ENCODE data around the gene MDH2. TPM values are rescaled to one million over a fixed set of nuclear protein-coding genes. Genes with fewer than 3 reads are reported as not detected.
"Not testable (repeated sequence)": the region's sequence is repeated elsewhere in the genome, so short reads cannot be mapped to it uniquely, and the experiment has no call there.

Gene MDH2
- total RNA-seq, 2 donors from 2014 or later: 178 to 266 TPM

GRCh38 chr7:76091506-76091905 is 43.6 kb downstream of the MDH2 start:
- H3K9me3 Mint-ChIP-seq: no peaks in the 10 kb centered on the region
- ATAC-seq: no peak
- H3K4me1 Mint-ChIP-seq (ENCODE audit: low read depth in 2 of 2): peaks cover 0 to 9% of the 10 kb centered on the region in 2 donors
- no peak for DNase-seq (ENCODE audit: low spot score)
- H3K27me3 Mint-ChIP-seq: peaks cover 0 to 5% of the 10 kb centered on the region in 2 donors
- H3K36me3 Mint-ChIP-seq: no peaks in the 10 kb centered on the region
- no peak overlapping the region for H3K4me3 Mint-ChIP-seq
- no peak overlapping the region for H3K27ac Mint-ChIP-seq

GRCh38 chr7:76093531-76093930 is 45.6 kb downstream of the MDH2 start:
- H3K27ac Mint-ChIP-seq; H3K27me3 Mint-ChIP-seq; ATAC-seq; H3K4me3 Mint-ChIP-seq; H3K36me3 Mint-ChIP-seq; DNase-seq (ENCODE audit: low spot score); H3K9me3 Mint-ChIP-seq; H3K4me1 Mint-ChIP-seq (ENCODE audit: low read depth in 2 of 2): not testable (repeated sequence)

- not testable (repeated sequence) for H3K4me1 Mint-ChIP-seq (ENCODE audit: low read depth in 2 of 2); H3K36me3 Mint-ChIP-seq; H3K4me3 Mint-ChIP-seq; H3K27me3 Mint-ChIP-seq; H3K9me3 Mint-ChIP-seq; DNase-seq (ENCODE audit: low spot score); H3K27ac Mint-ChIP-seq; ATAC-seq
Measured at GRCh38 chr7:76094326-76094725, 46.4 kb downstream of the MDH2 start.

DNA sequence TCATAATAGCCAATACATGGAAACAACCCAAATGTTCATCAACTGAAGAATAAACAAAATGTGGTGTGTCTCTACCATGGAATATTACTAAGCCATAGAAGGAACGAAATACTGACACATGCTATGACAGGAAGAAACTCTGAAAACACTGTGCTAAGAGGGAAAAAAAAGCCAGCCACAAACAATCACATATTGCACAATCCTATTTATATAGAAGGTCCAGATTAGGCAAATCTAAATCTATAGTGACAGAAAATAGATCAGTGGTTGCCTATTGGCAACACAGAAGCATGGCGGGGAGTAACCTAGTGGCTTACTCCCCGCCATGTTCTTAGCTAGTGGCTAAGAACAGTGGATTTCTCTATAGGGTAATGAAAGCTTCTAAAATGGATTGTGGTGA is 48.0 kb downstream of the MDH2 start:
- Mint-ChIP-seq H3K4me1 (ENCODE audit: low read depth in 2 of 2) (peaks cover 0 to 9% of the 10 kb centered on the region in 2 donors), H3K4me3 (no peak overlapping the region), H3K9me3 (no peaks in the 10 kb centered on the region), H3K27me3 (peaks cover 0 to 5% of the 10 kb centered on the region in 2 donors), H3K27ac (no peak overlapping the region), H3K36me3 (no peaks in the 10 kb centered on the region)
- ATAC-seq: no peak
- DNase-seq (ENCODE audit: low spot score): no peak

DNA sequence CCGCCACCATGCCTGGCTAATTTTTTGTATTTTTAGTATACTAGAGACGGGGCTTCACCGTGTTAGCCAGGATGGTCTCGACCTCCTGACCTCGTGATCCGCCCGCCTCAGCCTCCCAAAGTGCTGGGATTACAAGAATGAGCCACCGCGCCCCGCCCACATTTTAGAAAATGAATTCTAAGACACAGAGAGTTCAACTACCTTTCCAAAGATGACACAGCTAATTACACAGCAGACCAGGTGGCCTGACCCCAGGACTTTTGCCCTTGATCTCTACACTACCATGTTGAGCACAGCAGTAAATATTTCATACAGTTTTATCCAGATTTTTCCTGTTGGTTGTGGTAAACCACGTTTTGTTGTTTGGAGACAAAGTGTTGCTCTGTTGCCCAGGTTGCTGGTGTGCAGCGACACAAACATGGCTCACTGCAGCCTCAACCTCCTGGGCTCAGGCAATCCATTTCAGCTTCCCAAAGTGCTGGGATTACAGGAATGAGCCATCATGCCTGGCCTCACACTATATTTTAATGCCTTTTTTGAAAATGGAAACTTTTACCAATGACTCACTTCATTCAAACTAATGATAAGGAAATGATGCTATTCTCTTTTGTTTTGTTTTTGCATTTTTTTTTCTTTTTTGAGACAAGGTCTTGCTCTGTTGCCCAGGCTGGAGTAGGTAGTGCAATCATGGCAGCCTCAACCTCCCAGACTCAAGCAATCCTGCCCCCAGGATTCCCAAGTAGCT is 54.0 kb downstream of the MDH2 start:
- not testable (repeated sequence) for H3K36me3 Mint-ChIP-seq; ATAC-seq; H3K27ac Mint-ChIP-seq; H3K4me1 Mint-ChIP-seq (ENCODE audit: low read depth in 2 of 2); DNase-seq (ENCODE audit: low spot score); H3K27me3 Mint-ChIP-seq; H3K4me3 Mint-ChIP-seq; H3K9me3 Mint-ChIP-seq

GRCh38 chr7:76103788-76104187 is 55.9 kb downstream of the MDH2 start:
- not testable (repeated sequence) for H3K27me3 Mint-ChIP-seq; H3K27ac Mint-ChIP-seq; H3K4me3 Mint-ChIP-seq; DNase-seq (ENCODE audit: low spot score); H3K36me3 Mint-ChIP-seq; H3K4me1 Mint-ChIP-seq (ENCODE audit: low read depth in 2 of 2); H3K9me3 Mint-ChIP-seq
- peak; percentile 56 to 57 for ATAC-seq

DNA sequence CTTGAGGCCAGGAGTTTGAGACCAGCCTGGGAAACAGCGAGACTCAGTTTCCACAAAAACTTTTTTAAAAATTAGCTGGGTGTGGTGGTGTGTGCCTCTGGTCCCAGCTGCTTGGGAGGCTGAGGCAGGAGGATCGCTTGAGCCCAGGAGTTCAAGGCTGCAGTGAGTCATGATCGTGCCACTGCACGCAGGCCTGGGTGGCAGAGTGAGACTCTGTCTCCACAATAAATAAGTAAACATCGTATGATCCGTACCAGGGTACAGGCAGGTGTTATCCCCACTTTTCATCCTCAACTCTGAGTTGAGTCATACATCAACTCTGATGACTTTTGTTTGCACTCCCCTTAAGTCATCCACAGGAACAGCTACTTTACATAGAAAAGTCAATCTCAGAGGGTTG is 58.2 kb downstream of the MDH2 start:
- H3K36me3 Mint-ChIP-seq; H3K4me3 Mint-ChIP-seq; H3K4me1 Mint-ChIP-seq (ENCODE audit: low read depth in 2 of 2); H3K9me3 Mint-ChIP-seq; H3K27me3 Mint-ChIP-seq; DNase-seq (ENCODE audit: low spot score); H3K27ac Mint-ChIP-seq; ATAC-seq: not testable (repeated sequence)

DNA sequence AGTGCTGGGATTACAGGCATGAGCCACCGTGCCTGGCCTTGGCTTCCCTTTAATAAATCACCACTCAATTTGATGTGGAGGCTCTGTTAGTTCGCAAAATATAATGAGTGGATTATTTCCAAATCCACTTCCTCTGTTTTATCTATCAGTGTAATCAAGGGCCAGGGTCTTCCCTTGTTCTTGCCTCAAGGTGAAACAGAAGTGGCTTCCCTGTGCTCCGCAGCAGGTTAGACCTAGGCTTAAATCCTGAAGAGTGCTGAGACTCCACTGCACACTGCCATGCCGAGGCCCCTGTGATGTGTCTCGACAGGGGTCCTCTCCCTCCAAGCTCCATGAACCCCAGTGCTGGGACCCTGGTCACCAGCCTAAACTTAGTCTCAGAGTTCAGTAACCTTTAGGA is 59.0 kb downstream of the MDH2 start:
- ATAC-seq: no peak
- Mint-ChIP-seq H3K27ac (no peak overlapping the region), H3K36me3 (no peaks in the 10 kb centered on the region), H3K4me3 (no peak overlapping the region), H3K4me1 (ENCODE audit: low read depth in 2 of 2) (no peaks in the 10 kb centered on the region), H3K9me3 (no peaks in the 10 kb centered on the region), H3K27me3 (no peaks in the 10 kb centered on the region)
- DNase-seq (ENCODE audit: low spot score): no peak

GRCh38 chr7:76108540-76109233 is 60.8 kb downstream of the MDH2 start:
- Mint-ChIP-seq H3K27ac (no peak overlapping the region), H3K27me3 (no peaks in the 10 kb centered on the region), H3K4me3 (no peak overlapping the region), H3K4me1 (ENCODE audit: low read depth in 2 of 2) (no peaks in the 10 kb centered on the region), H3K36me3 (no peaks in the 10 kb centered on the region), H3K9me3 (no peaks in the 10 kb centered on the region)
- ATAC-seq: no peak
- no peak for DNase-seq (ENCODE audit: low spot score)

DNA sequence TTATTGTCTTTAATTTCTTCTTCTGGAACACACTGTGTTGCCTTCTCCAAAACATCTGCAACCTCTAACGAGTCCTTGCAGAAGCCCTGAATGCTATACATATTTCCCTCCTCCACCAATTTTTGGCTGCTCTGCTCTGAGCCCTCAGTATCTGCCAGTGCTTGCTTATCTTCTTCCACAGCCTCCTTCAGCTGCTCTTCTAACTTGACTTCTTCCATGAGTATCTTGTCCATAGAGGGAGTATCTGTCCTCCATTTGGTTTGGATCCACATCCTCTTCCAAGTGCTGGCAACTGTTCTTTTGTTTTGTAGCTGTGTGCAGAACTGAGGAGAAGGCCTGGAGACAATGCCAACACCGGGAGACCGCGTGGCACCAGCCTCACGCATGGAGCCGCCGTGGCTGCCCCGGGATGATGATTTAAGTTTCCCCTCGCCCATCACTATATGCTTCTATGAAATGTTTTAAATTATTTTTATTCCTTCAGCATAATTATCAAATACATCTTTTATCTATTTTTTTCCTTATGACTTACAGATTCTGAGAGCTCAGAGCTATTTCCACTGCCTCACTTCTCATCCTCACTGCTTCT is 65.2 kb downstream of the MDH2 start:
- not testable (repeated sequence) for H3K9me3 Mint-ChIP-seq

DNA sequence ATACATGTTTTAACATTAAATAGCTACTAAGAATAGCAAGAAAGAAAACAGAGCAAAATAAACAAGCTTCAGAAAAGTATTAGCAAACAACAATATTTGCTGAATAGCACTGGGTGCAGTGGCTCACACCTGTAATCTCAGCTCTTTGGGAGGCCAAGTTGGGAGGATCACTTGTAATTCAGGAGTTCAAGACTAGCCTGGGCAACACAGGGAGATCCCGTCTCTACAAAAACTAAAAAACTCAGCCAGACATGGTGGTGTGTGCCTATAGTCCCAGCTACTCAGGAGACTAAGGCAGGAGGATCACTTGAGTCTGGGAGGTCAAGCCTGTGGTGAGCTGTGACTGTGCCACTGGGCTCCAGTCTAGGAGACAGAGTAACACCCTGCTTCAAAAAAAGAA is 66.8 kb downstream of the MDH2 start:
- not testable (repeated sequence) for H3K36me3 Mint-ChIP-seq; H3K4me1 Mint-ChIP-seq (ENCODE audit: low read depth in 2 of 2); H3K9me3 Mint-ChIP-seq; H3K4me3 Mint-ChIP-seq; H3K27me3 Mint-ChIP-seq; DNase-seq (ENCODE audit: low spot score); H3K27ac Mint-ChIP-seq; ATAC-seq

More for the DNA sequence above, 65.2 kb downstream of the MDH2 start:
- H3K4me3 Mint-ChIP-seq; H3K27me3 Mint-ChIP-seq; DNase-seq (ENCODE audit: low spot score); H3K4me1 Mint-ChIP-seq (ENCODE audit: low read depth in 2 of 2); ATAC-seq; H3K36me3 Mint-ChIP-seq; H3K27ac Mint-ChIP-seq: not testable (repeated sequence)

Other genes with a start within 250 kb of the MDH2 start
- 1 to 10 TPM in 1 of 2 donors, under 1 TPM in 1; 0.90 to 1.1 TPM for gene CCL24, start 234.3 kb upstream of the MDH2 start, total RNA-seq
- gene RHBDD2, start 169.1 kb upstream of the MDH2 start, total RNA-seq: 10 to 100 TPM; 33.8 to 46.0 TPM
- gene POR, start 133.0 kb upstream of the MDH2 start, total RNA-seq: 100 to 1,000 TPM; 112 to 164 TPM
- gene TMEM120A, start 53.5 kb upstream of the MDH2 start, total RNA-seq: 100 to 1,000 TPM in 1 of 2 donors, 10 to 100 TPM in 1; 93.9 to 218 TPM
- gene STYXL1, start 106 bp upstream of the MDH2 start, total RNA-seq: 10 to 100 TPM; 36.6 to 56.4 TPM
- not detected for gene SRRM3, start 153.8 kb downstream of the MDH2 start, total RNA-seq

Measured in natural killer cell treated with Interleukin-12 subunit alpha and Interleukin-12 subunit beta and Interleukin-15 and Interleukin-18, amount 100 ng/mL, for 72 hours (primary cell).